WTC11 (cell line): ENCODE results near the gene ABHD4. TPM values are rescaled to one million over a fixed set of nuclear protein-coding genes. Genes with fewer than 3 reads are reported as not detected.

Experiments used
- ATAC-seq: fragments of 200-7000 bp; cut with Tn5 transposase; 2 replicates; pipeline ENCODE4 v1.10.0; 2021; ENCODE audit warnings: mild to moderate bottlenecking, moderate library complexity
- CTCF ChIA-PET: fragments of 300-600 bp; sonication (Branson Sonifier 250); formaldehyde crosslinking; loops from one replicate; lab custom pipeline; 2021; ENCODE audit warnings: antibody characterized with exemption; lab: Charles Lee
- POLR2A ChIA-PET: fragments of 350-600 bp; sonication (Branson Sonifier 250); formaldehyde crosslinking; loops from one replicate; lab custom pipeline; 2021; ENCODE audit warnings: antibody characterized with exemption; lab: Charles Lee
- DNase-seq: peaks from one replicate; pipeline ENCODE4 v3.0.0; 2021; ENCODE audit warnings: low spot score
- H3K27ac Mint-ChIP-seq: 2 replicates; pipeline ENCODE4 v1.8.0; 2021; ENCODE audit warnings: mixed read lengths
- H3K27me3 Mint-ChIP-seq: 2 replicates; pipeline ENCODE4 v1.8.0; 2021; ENCODE audit warnings: low read depth, mild to moderate bottlenecking, moderate library complexity, mixed read lengths
- H3K36me3 Mint-ChIP-seq: 2 replicates; pipeline ENCODE4 v1.8.0; 2021; ENCODE audit warnings: mixed read lengths
- H3K4me1 Mint-ChIP-seq: 2 replicates; pipeline ENCODE4 v1.8.0; 2022; ENCODE audit warnings: mixed read lengths
- H3K4me3 Mint-ChIP-seq: 2 replicates; pipeline ENCODE4 v1.8.0; 2021; ENCODE audit warnings: mild to moderate bottlenecking, moderate library complexity, mixed read lengths
- H3K9me3 Mint-ChIP-seq: 2 replicates; pipeline ENCODE4 v1.8.0; 2021; ENCODE audit warnings: mixed read lengths
- ATF1 ChIP-seq: sonication (generic); formaldehyde crosslinking; IDR thresholded peaks from 2 replicates; pipeline ENCODE4 v1.8.1; 2023; ENCODE audit warnings: mild to moderate bottlenecking, moderate library complexity, missing genetic modification reagents
- ERG ChIP-seq: fragments of 250-450 bp; sonication (Bioruptor Pico); IDR thresholded peaks from 2 replicates; pipeline ENCODE4 v1.8.0; 2021; ENCODE audit warnings: mild to moderate bottlenecking
- FOXK1 ChIP-seq: sonication (generic); formaldehyde crosslinking; IDR thresholded peaks from 2 replicates; pipeline ENCODE4 v1.8.0; 2022; ENCODE audit warnings: mild to moderate bottlenecking, moderate library complexity, missing genetic modification reagents
- GABPB1 ChIP-seq: sonication (generic); formaldehyde crosslinking; IDR thresholded peaks from 2 replicates; pipeline ENCODE4 v1.8.1; 2023; ENCODE audit warnings: mild to moderate bottlenecking, missing genetic modification reagents
- GRHL2 ChIP-seq: fragments of 250-450 bp; sonication (Bioruptor Pico); IDR thresholded peaks from 2 replicates; pipeline ENCODE4 v1.8.0; 2022; ENCODE audit warnings: mild to moderate bottlenecking, moderate library complexity; ENCODE audit not compliant: insufficient replicate concordance, severe bottlenecking
- GTF2I ChIP-seq: fragments of 250-450 bp; sonication (Bioruptor Pico); conservative IDR thresholded peaks from 2 replicates; pipeline ENCODE4 v1.4.0; 2021; ENCODE audit warnings: mild to moderate bottlenecking
- RELA ChIP-seq: sonication (generic); formaldehyde crosslinking; IDR thresholded peaks from 2 replicates; pipeline ENCODE4 v1.8.1; 2022; ENCODE audit warnings: missing genetic modification reagents, mild to moderate bottlenecking, borderline replicate concordance
- SMAD3 ChIP-seq: sonication (generic); formaldehyde crosslinking; IDR thresholded peaks from 2 replicates; pipeline ENCODE4 v1.8.0; 2022; ENCODE audit warnings: missing genetic modification reagents, mild to moderate bottlenecking, borderline replicate concordance
- SOX15 ChIP-seq: fragments of 250-450 bp; sonication (Bioruptor Pico); IDR thresholded peaks from 2 replicates; pipeline ENCODE4 v1.9.0; 2021; ENCODE audit warnings: mild to moderate bottlenecking
- USF2 ChIP-seq: sonication (generic); formaldehyde crosslinking; IDR thresholded peaks from 2 replicates; pipeline ENCODE4 v1.8.1; 2023; ENCODE audit warnings: mild to moderate bottlenecking, missing genetic modification reagents, moderate library complexity
- ZNF263 ChIP-seq: sonication (generic); formaldehyde crosslinking; IDR thresholded peaks from 2 replicates; pipeline ENCODE4 v1.8.1; 2022; ENCODE audit warnings: low read depth, mild to moderate bottlenecking, moderate library complexity, missing genetic modification reagents
- ZNF317 ChIP-seq: sonication (generic); formaldehyde crosslinking; IDR thresholded peaks from 2 replicates; pipeline ENCODE4 v1.8.1; 2023; ENCODE audit warnings: low read depth, mild to moderate bottlenecking, moderate library complexity, missing genetic modification reagents, borderline replicate concordance
- ZNF396 ChIP-seq: fragments of 250-450 bp; sonication (Bioruptor Pico); IDR thresholded peaks from 2 replicates; pipeline ENCODE4 v1.8.0; 2021; ENCODE audit warnings: mild to moderate bottlenecking, moderate library complexity, borderline replicate concordance
- ZNF532 ChIP-seq: fragments of 250-450 bp; sonication (Bioruptor Pico); IDR thresholded peaks from 2 replicates; pipeline ENCODE4 v1.9.0; 2021; ENCODE audit warnings: mild to moderate bottlenecking, borderline replicate concordance
- ZSCAN18 ChIP-seq: fragments of 250-450 bp; sonication (Bioruptor Pico); IDR thresholded peaks from 2 replicates; pipeline ENCODE4 v2.1.2; 2022; ENCODE audit warnings: mild to moderate bottlenecking, moderate library complexity
- total RNA-seq: library from RNA; stranded (reverse); gene quantifications from 3 replicates; pipeline ENCODE4 v1.2.3, GENCODE V29; 2021

The ABHD4 gene
- total RNA-seq, 1 experiment from 2014 or later: 33.9 TPM

- peak; percentile 46 for ATAC-seq
These were observed 15.7 kb downstream of the ABHD4 start for GRCh38 chr14:22613736-22614239.

GRCh38 chr14:22614240-22614799 lies 16.2 kb downstream of the ABHD4 start:
- Mint-ChIP-seq H3K27me3 (peaks cover 10% of the 10 kb centered on the region), H3K27ac (0 out of 2 replicates have a peak overlapping the region, but pooled peaks have one; percentile 37), H3K36me3 (peaks cover 17% of the 10 kb centered on the region), H3K4me1 (peaks cover 11% of the 10 kb centered on the region), H3K4me3 (no peak overlapping the region), H3K9me3 (no peaks in the 10 kb centered on the region)
- CTCF ChIA-PET: interaction anchor here (0.7 to 2.8 kb wide), 6 partner anchors 19 to 286 kb away, joined by 3 to 22 read pairs (median 4); no protein-coding TSS in a partner anchor
- DNase-seq: no peak
- peak; percentile 75 for ATAC-seq
- POLR2A ChIA-PET: interaction anchor here (0.8 to 1.7 kb wide), 2 partner anchors 9 to 16 kb away, joined by 3 to 10 read pairs; partner anchors contain the start of gene ABHD4
- TF ChIP-seq ERG (CRISPR knock-in tag): no peak
- TF ChIP-seq ATF1 (CRISPR knock-in tag): no peak
- TF ChIP-seq ZNF263 (CRISPR knock-in tag): no peak
- TF ChIP-seq GABPB1: no peak
- TF ChIP-seq ZNF396 (CRISPR knock-in tag): no peak
- TF ChIP-seq SOX15 (CRISPR knock-in tag): no peak
- TF ChIP-seq GTF2I (CRISPR knock-in tag): no peak
- TF ChIP-seq GRHL2 (CRISPR knock-in tag): no peak
- TF ChIP-seq ZNF317 (CRISPR knock-in tag): no peak
- no peak for TF ChIP-seq RELA (CRISPR knock-in tag)
- no peak for TF ChIP-seq FOXK1
- TF ChIP-seq USF2 (CRISPR knock-in tag): no peak

More at GRCh38 chr14:22613736-22614239, 15.7 kb downstream of the ABHD4 start:
- Mint-ChIP-seq H3K36me3 (peaks cover 18% of the 10 kb centered on the region), H3K4me3 (no peak overlapping the region), H3K27ac (0 out of 2 replicates have a peak overlapping the region, but pooled peaks have one; percentile 37)
- TF ChIP-seq ERG (CRISPR knock-in tag) (no peak), SMAD3 (CRISPR knock-in tag) (no peak), ZSCAN18 (no peak), ZNF532 (CRISPR knock-in tag) (no peak)
- TF ChIP-seq, all 79 proteins: peak for 0
- Mint-ChIP-seq H3K9me3 (no peaks in the 10 kb centered on the region), H3K4me1 (peaks cover 11% of the 10 kb centered on the region), H3K27me3 (peaks cover 4% of the 10 kb centered on the region)
- POLR2A ChIA-PET: interaction anchor here (0.8 to 1.7 kb wide), 2 partner anchors 9 to 16 kb away, joined by 3 to 10 read pairs; partner anchors contain the start of gene ABHD4
- CTCF ChIA-PET: interaction anchor here (1.0 to 2.8 kb wide), 7 partner anchors 20 to 286 kb away, joined by 3 to 22 read pairs (median 4); partner anchors contain the start of gene DAD1
- DNase-seq: no peak
